ENCODE results near the gene G3BP2. TPM values are rescaled to one million over a fixed set of nuclear protein-coding genes. Genes with fewer than 3 reads are reported as not detected.

Gene G3BP2
- 10 to 100 TPM; 77.3 to 81.6 TPM for total RNA-seq
- polyA plus RNA-seq, result 10 to 100 TPM; 15.7 to 32.9 TPM

GRCh38 chr4:75673027-75673958 lies at the start of gene G3BP2:
Gene G3BP2 (minus strand): TSS chr4:75673411. CDS start chr4:75662025, 11,386 bp downstream.
- Histone ChIP-seq H3K27ac (ENCODE audit: low read depth in 1 of 2, low read length in 2 of 2) (peak within 1 kb of the TSS; percentile 95 to 97), H3K4me1 (ENCODE audit: control insufficient read depth in 4 of 4, insufficient read depth in 4 of 4, low read length in 3 of 4) (peaks cover 0 to 24% (median 17%) of the 10 kb centered on the region in 4 donors), H3K9me3 (ENCODE audit: control insufficient read depth in 4 of 4, low read length in 3 of 4) (no peaks in the 10 kb centered on the region), H3K27me3 (ENCODE audit: control insufficient read depth in 4 of 4, insufficient read depth in 4 of 4, low read length in 3 of 4) (no peaks in the 10 kb centered on the region), H3K36me3 (ENCODE audit: control insufficient read depth in 4 of 4, insufficient read depth in 3 of 4, low read depth in 1 of 4, low read length in 3 of 4) (no peaks in the 10 kb centered on the region), H3K4me3 (ENCODE audit: low read depth in 1 of 3, low read length in 3 of 3) (peak within 1 kb of the TSS; percentile 63 to 98 (median 93)), H3K9ac (ENCODE audit: low read depth in 1 of 2, low read length in 2 of 2) (peak within 1 kb of the TSS; percentile 75 to 99)
- peak; percentile 85 for TF ChIP-seq ZBTB33 (IDR thresholded peaks at IDR 0.05)
- TF ChIP-seq RXRA (IDR thresholded peaks at IDR 0.05), result peak in 1 of 2 donors; percentile 63
- TF ChIP-seq REST (IDR thresholded peaks at IDR 0.05), result peak; percentile 88
- no peak for TF ChIP-seq FOXA2 (IDR thresholded peaks at IDR 0.05)
- TF ChIP-seq HNF4A (conservative IDR thresholded peaks at IDR 0.05), result peak; percentile 36 to 38
- peak; percentile 89 to 97 for TF ChIP-seq EGR1 (IDR thresholded peaks at IDR 0.05; ENCODE audit: low read depth in 2 of 2)
- TF ChIP-seq GABPA (IDR thresholded peaks at IDR 0.05 in 1 of 2, conservative IDR thresholded peaks at IDR 0.05 in 1 of 2), result peak; percentile 64 to 89
- TF ChIP-seq, protein P1, sequence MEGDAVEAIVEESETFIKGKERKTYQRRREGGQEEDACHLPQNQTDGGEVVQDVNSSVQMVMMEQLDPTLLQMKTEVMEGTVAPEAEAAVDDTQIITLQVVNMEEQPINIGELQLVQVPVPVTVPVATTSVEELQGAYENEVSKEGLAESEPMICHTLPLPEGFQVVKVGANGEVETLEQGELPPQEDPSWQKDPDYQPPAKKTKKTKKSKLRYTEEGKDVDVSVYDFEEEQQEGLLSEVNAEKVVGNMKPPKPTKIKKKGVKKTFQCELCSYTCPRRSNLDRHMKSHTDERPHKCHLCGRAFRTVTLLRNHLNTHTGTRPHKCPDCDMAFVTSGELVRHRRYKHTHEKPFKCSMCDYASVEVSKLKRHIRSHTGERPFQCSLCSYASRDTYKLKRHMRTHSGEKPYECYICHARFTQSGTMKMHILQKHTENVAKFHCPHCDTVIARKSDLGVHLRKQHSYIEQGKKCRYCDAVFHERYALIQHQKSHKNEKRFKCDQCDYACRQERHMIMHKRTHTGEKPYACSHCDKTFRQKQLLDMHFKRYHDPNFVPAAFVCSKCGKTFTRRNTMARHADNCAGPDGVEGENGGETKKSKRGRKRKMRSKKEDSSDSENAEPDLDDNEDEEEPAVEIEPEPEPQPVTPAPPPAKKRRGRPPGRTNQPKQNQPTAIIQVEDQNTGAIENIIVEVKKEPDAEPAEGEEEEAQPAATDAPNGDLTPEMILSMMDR (IDR thresholded peaks at IDR 0.05; ENCODE audit: low read depth, low read length, missing input control), result no peak
- TF ChIP-seq YY1 (IDR thresholded peaks at IDR 0.05), result peak; percentile 66
- TF ChIP-seq, protein P2, sequence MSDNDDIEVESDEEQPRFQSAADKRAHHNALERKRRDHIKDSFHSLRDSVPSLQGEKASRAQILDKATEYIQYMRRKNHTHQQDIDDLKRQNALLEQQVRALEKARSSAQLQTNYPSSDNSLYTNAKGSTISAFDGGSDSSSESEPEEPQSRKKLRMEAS (IDR thresholded peaks at IDR 0.05), result peak; percentile 97
- TF ChIP-seq SP1 (IDR thresholded peaks at IDR 0.05), result peak; percentile 75
- peak; percentile 48 for TF ChIP-seq FOXA1 (IDR thresholded peaks at IDR 0.05)
- TF ChIP-seq RAD21 (IDR thresholded peaks at IDR 0.05), result peak in 1 of 2 donors; percentile 27
- TF ChIP-seq JUND (IDR thresholded peaks at IDR 0.05), result no peak
- no peak for TF ChIP-seq HNF4G (IDR thresholded peaks at IDR 0.05)
- no peak for TF ChIP-seq ATF3 (IDR thresholded peaks at IDR 0.05)
- peak; percentile 32 for TF ChIP-seq TAF1 (conservative IDR thresholded peaks at IDR 0.05)
- TF ChIP-seq NR2F2 (IDR thresholded peaks at IDR 0.05), result no peak
- under 1% methylated on average over 83 of the region's 83 CpGs for WGBS
- DNase-seq (ENCODE audit: low spot score), result peak; percentile 93
